HepG2 (cell line): ENCODE data around the gene POLR1D. TPM values are rescaled to one million over a fixed set of nuclear protein-coding genes. Genes with fewer than 3 reads are reported as not detected.
A peak's percentile ranks its signal among the peaks of the same experiment; 100 is the strongest.

Experiments
- DNMT1 ChIP-seq: sonication (generic); formaldehyde crosslinking; IDR thresholded peaks from 2 replicates; pipeline ENCODE4 v1.5.1; 2020; ENCODE audit warnings: mild to moderate bottlenecking, missing genetic modification reagents
- DPF2 ChIP-seq: sonication (generic); formaldehyde crosslinking; IDR thresholded peaks from 2 replicates; pipeline ENCODE4 v1.4.0; 2020; ENCODE audit warnings: mild to moderate bottlenecking, low read depth, missing genetic modification reagents, borderline replicate concordance
- FOXA3 ChIP-seq: IDR thresholded peaks from 2 replicates; pipeline ENCODE4 v1.6.1; 2016; ENCODE audit warnings: missing genetic modification reagents, missing compliant biosample characterization
- FOXP4 ChIP-seq: sonication (generic); formaldehyde crosslinking; IDR thresholded peaks from 2 replicates; pipeline ENCODE4 v1.4.0; 2020; ENCODE audit warnings: missing genetic modification reagents
- HNF4A ChIP-seq: sonication (generic); formaldehyde crosslinking; IDR thresholded peaks from 2 replicates; pipeline ENCODE4 v1.4.0; 2020; ENCODE audit warnings: missing genetic modification reagents
- KMT2A ChIP-seq: sonication (generic); formaldehyde crosslinking; IDR thresholded peaks from 2 replicates; pipeline ENCODE4 v1.4.0; 2020; ENCODE audit warnings: missing genetic modification reagents
- MEF2D ChIP-seq: sonication (generic); formaldehyde crosslinking; IDR thresholded peaks from 2 replicates; pipeline ENCODE4 v1.5.1; 2020; ENCODE audit warnings: mild to moderate bottlenecking, missing genetic modification reagents
- NAIF1 ChIP-seq: sonication (generic); formaldehyde crosslinking; IDR thresholded peaks from 2 replicates; pipeline ENCODE4 v1.5.0; 2020; ENCODE audit warnings: mild to moderate bottlenecking, missing genetic modification reagents, borderline replicate concordance
- NPAS2 ChIP-seq: sonication (generic); formaldehyde crosslinking; IDR thresholded peaks from 2 replicates; pipeline ENCODE4 v1.8.0; 2022; ENCODE audit warnings: mild to moderate bottlenecking, missing genetic modification reagents, borderline replicate concordance
- POGK ChIP-seq: sonication (generic); formaldehyde crosslinking; conservative IDR thresholded peaks from 2 replicates; pipeline ENCODE4 v1.8.0; 2022; ENCODE audit warnings: mild to moderate bottlenecking, moderate library complexity, missing genetic modification reagents
- RBFOX2 ChIP-seq: fragments of 200-400 bp; formaldehyde crosslinking; IDR thresholded peaks from 2 replicates; pipeline ENCODE4 v1.6.1; 2017; ENCODE audit warnings: low read depth, mild to moderate bottlenecking, low read length
- TBX2 ChIP-seq: sonication (generic); formaldehyde crosslinking; IDR thresholded peaks from 2 replicates; pipeline ENCODE4 v1.5.0; 2020; ENCODE audit warnings: missing genetic modification reagents, mild to moderate bottlenecking, borderline replicate concordance
- TFE3 ChIP-seq: IDR thresholded peaks from 2 replicates; pipeline ENCODE4 v1.6.1; 2016
- THAP11 ChIP-seq: IDR thresholded peaks from 2 replicates; pipeline ENCODE4 v1.6.1; 2016; ENCODE audit warnings: missing biosample characterization, missing genetic modification reagents
- THAP7 ChIP-seq: sonication (generic); formaldehyde crosslinking; IDR thresholded peaks from 2 replicates; pipeline ENCODE4 v1.8.1; 2023; ENCODE audit warnings: mild to moderate bottlenecking, missing genetic modification reagents
- ZNF720 ChIP-seq: sonication (generic); formaldehyde crosslinking; IDR thresholded peaks from 2 replicates; pipeline ENCODE4 v1.4.0; 2020; ENCODE audit warnings: missing genetic modification reagents
- ZNF737 ChIP-seq: sonication (generic); formaldehyde crosslinking; IDR thresholded peaks from 2 replicates; pipeline ENCODE4 v1.5.0; 2020; ENCODE audit warnings: missing genetic modification reagents, mild to moderate bottlenecking, borderline replicate concordance
- ZSCAN21 ChIP-seq: sonication (generic); formaldehyde crosslinking; IDR thresholded peaks from 2 replicates; pipeline ENCODE4 v1.8.0; 2022; ENCODE audit warnings: mild to moderate bottlenecking, missing genetic modification reagents, moderate library complexity, borderline replicate concordance
- ZXDC ChIP-seq: sonication (generic); formaldehyde crosslinking; IDR thresholded peaks from 2 replicates; pipeline ENCODE4 v1.5.0; 2020; ENCODE audit warnings: mild to moderate bottlenecking, missing genetic modification reagents
- polyA plus RNA-seq, 8 experiments: library from polyadenylated mRNA; depleted of rRNA in 3 of 8; stranded (reverse) in 7 of 8; unstranded in 1 of 8; fragments of >200 nt; fragmentation: Illumina TruSeq in 4 of 8; extraction: Trizol in 4 of 8; gene quantifications; 2 replicates each; pipeline versions ENCODE4 v1.2.1 to v1.2.3, GENCODE V29; 2011 to 2016; ENCODE audit warnings: low read depth in 4 of 8, missing spikeins in 1 of 8, mixed read lengths in 1 of 8; ENCODE audit not compliant: insufficient read depth in 1 of 8
- total RNA-seq, 5 experiments: library from RNA; depleted of rRNA; stranded (reverse); fragments of >200 nt; fragmentation: Illumina TruSeq; extraction: Trizol; gene quantifications; 2 replicates each; pipeline ENCODE4 v1.2.3, GENCODE V29; 2016; ENCODE audit warnings: low read depth in 1 of 5

POLR1D gene
- total and polyA plus RNA-seq, 2 of the 13 experiments (the other 11 are each of a cell fraction or from before 2014, with no cell fraction given) = 183 to 490 TPM

GRCh38 chr13:27625839-27626238, 4.1 kb downstream of the POLR1D start (continued):
- no peak for TF ChIP-seq NAIF1 (CRISPR knock-in tag)
- TF ChIP-seq TBX2 (CRISPR knock-in tag) = peak; percentile 61; the same call in 1 of the 2 replicates
- TF ChIP-seq DNMT1 = no peak
- TF ChIP-seq ZXDC (CRISPR knock-in tag) = no peak
- TF ChIP-seq ZNF720 = no peak
- no peak for TF ChIP-seq RBFOX2
- no peak for TF ChIP-seq POGK
- TF ChIP-seq THAP7 (CRISPR knock-in tag) = no peak
- no peak for TF ChIP-seq ZNF737 (CRISPR knock-in tag)
- peak; percentile 46; the same call in 1 of the 2 replicates for TF ChIP-seq HNF4A (CRISPR knock-in tag)
- TF ChIP-seq FOXP4 = peak; percentile 80
- TF ChIP-seq DPF2 (CRISPR knock-in tag) = peak; percentile 66; the same call in 1 of the 2 replicates
- TF ChIP-seq KMT2A (CRISPR knock-in tag) = no peak
- 0 out of 2 replicates have a peak, but pooled peaks have one; percentile 36 for TF ChIP-seq MEF2D (CRISPR knock-in tag)
- 0 out of 2 replicates have a peak, but pooled peaks have one; percentile 15 for TF ChIP-seq THAP11 (CRISPR knock-in tag)
- 0 out of 2 replicates have a peak, but pooled peaks have one; percentile 42 for TF ChIP-seq TFE3 (CRISPR knock-in tag)
- peak; percentile 84 for TF ChIP-seq FOXA3 (CRISPR knock-in tag)
- no peak for TF ChIP-seq NPAS2 (CRISPR knock-in tag)
- no peak for TF ChIP-seq ZSCAN21
